ENCODE data around the gene FANCF.

The FANCF gene

DNA sequence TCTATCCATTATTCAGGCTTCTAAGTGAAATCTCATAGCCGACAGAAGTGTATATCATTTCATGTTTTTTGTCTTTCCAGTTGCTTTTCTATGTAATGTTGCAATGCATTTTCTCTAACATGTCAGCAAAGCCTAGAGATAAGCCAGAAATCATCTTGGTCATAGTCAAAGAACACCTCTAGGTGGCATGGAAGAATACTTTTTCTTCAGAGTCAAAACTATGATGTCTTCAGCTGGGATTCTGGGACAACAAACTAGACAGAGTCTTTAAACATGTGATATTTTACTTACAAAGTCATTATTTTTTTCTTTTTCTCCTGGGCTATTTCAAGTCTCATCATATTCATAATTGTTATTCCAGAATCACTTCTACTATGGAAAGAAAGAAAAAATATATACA lies 45.2 kb upstream of the FANCF start:
- Histone ChIP-seq H3K27me3 (ENCODE audit: insufficient read depth, poor library complexity, severe bottlenecking) (peaks cover 14% of the 10 kb centered on the region), H3K4me3 (replicated peaks; ENCODE audit: insufficient read depth, low read length) (no peak overlapping the region), H3K27ac (replicated peaks) (no peak overlapping the region)
- no peak for DNase-seq (ENCODE audit: low read depth in 1 of 2, low spot score in 1 of 2)
- TF ChIP-seq, protein P1, sequence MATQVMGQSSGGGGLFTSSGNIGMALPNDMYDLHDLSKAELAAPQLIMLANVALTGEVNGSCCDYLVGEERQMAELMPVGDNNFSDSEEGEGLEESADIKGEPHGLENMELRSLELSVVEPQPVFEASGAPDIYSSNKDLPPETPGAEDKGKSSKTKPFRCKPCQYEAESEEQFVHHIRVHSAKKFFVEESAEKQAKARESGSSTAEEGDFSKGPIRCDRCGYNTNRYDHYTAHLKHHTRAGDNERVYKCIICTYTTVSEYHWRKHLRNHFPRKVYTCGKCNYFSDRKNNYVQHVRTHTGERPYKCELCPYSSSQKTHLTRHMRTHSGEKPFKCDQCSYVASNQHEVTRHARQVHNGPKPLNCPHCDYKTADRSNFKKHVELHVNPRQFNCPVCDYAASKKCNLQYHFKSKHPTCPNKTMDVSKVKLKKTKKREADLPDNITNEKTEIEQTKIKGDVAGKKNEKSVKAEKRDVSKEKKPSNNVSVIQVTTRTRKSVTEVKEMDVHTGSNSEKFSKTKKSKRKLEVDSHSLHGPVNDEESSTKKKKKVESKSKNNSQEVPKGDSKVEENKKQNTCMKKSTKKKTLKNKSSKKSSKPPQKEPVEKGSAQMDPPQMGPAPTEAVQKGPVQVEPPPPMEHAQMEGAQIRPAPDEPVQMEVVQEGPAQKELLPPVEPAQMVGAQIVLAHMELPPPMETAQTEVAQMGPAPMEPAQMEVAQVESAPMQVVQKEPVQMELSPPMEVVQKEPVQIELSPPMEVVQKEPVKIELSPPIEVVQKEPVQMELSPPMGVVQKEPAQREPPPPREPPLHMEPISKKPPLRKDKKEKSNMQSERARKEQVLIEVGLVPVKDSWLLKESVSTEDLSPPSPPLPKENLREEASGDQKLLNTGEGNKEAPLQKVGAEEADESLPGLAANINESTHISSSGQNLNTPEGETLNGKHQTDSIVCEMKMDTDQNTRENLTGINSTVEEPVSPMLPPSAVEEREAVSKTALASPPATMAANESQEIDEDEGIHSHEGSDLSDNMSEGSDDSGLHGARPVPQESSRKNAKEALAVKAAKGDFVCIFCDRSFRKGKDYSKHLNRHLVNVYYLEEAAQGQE (IDR thresholded peaks at IDR 0.05; ENCODE audit: insufficient replicate concordance, low read depth): no peak
- TF ChIP-seq SPI1 (IDR thresholded peaks at IDR 0.05; ENCODE audit: borderline replicate concordance, low read depth): no peak
- TF ChIP-seq, protein P2, sequence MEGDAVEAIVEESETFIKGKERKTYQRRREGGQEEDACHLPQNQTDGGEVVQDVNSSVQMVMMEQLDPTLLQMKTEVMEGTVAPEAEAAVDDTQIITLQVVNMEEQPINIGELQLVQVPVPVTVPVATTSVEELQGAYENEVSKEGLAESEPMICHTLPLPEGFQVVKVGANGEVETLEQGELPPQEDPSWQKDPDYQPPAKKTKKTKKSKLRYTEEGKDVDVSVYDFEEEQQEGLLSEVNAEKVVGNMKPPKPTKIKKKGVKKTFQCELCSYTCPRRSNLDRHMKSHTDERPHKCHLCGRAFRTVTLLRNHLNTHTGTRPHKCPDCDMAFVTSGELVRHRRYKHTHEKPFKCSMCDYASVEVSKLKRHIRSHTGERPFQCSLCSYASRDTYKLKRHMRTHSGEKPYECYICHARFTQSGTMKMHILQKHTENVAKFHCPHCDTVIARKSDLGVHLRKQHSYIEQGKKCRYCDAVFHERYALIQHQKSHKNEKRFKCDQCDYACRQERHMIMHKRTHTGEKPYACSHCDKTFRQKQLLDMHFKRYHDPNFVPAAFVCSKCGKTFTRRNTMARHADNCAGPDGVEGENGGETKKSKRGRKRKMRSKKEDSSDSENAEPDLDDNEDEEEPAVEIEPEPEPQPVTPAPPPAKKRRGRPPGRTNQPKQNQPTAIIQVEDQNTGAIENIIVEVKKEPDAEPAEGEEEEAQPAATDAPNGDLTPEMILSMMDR (IDR thresholded peaks at IDR 0.05; ENCODE audit: insufficient read depth, low read length): no peak
- TF ChIP-seq GABPA (IDR thresholded peaks at IDR 0.05; ENCODE audit: low read depth): no peak

DNA sequence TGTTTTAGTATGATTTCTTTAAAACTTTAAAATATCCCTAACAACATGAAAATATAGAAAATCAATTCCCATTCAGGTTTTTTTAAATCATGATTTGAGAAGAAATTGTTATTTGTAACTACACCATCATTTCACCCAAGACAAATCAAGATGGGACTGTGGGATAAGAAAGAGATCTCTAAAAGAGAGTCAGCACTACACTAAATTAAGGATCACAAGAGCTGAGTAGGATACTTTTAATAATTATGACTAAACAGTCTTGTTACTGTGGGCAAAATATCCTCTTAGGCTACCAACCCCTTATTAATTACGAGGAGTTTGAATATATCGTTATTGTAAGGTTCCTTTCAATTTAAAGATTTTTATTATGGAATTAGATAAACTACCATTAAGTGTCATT lies 43.7 kb upstream of the FANCF start:
- Histone ChIP-seq H3K27me3 (ENCODE audit: insufficient read depth, poor library complexity, severe bottlenecking) (peaks cover 18% of the 10 kb centered on the region), H3K4me3 (replicated peaks; ENCODE audit: insufficient read depth, low read length) (no peak overlapping the region), H3K27ac (replicated peaks) (no peak overlapping the region)
- no peak for TF ChIP-seq SPI1 (IDR thresholded peaks at IDR 0.05; ENCODE audit: borderline replicate concordance, low read depth)
- TF ChIP-seq, protein P2 (IDR thresholded peaks at IDR 0.05; ENCODE audit: insufficient read depth, low read length): no peak
- TF ChIP-seq, protein P1 (IDR thresholded peaks at IDR 0.05; ENCODE audit: insufficient replicate concordance, low read depth): no peak
- no peak for TF ChIP-seq POLR2AphosphoS5 (IDR thresholded peaks at IDR 0.05; ENCODE audit: low read depth)
- TF ChIP-seq GABPA (IDR thresholded peaks at IDR 0.05; ENCODE audit: low read depth): no peak
- no peak for DNase-seq (ENCODE audit: low read depth in 1 of 2, low spot score in 1 of 2)

DNA sequence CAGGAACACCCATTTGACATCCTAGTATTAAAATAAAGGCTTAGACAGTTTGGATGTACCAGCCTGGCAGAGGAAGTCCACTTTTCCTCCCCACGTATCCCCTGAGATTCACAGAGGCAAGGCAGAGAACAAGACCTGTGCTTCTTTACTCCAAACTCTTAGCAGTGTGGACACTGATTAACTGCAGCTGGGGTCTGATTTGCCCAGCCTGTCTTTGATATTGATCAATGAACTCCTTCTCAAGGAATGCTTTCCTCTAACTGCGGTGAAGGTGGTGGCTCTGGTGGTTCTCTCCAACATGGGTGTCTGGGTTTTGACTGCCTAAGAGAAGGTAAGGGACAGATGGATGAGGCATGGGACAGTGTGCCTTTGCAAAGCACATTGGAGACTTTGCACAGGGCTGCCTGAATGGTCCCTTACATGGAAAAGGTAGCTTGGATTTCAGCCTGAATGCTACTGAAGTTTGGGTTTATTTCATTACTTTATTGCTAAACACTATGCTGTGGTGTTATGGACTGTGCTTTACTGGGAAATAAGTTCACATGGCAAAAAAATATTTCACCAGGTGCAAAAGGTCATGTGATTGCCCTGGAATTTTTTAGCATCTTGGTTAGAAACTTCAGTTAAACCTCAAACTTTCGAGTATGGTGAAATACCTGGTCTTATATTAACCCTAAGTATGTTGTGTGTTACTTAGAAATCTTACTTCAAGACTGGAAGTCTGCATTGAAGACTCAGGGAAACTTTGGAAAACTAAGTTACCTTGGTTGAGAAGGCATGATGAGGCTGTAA lies 42.6 kb upstream of the FANCF start:
- H3K27ac ChIP-seq (replicated peaks): no peak overlapping the region
- DNase-seq (ENCODE audit: low read depth in 1 of 2, low spot score in 1 of 2): no peak
- peaks cover 18% of the 10 kb centered on the region for H3K27me3 ChIP-seq (ENCODE audit: insufficient read depth, poor library complexity, severe bottlenecking)
- no peak overlapping the region for H3K4me3 ChIP-seq (replicated peaks; ENCODE audit: insufficient read depth, low read length)
- TF ChIP-seq POLR2AphosphoS5 (IDR thresholded peaks at IDR 0.05; ENCODE audit: low read depth) (no peak), GABPA (IDR thresholded peaks at IDR 0.05; ENCODE audit: low read depth) (no peak), SPI1 (IDR thresholded peaks at IDR 0.05; ENCODE audit: borderline replicate concordance, low read depth) (no peak)
- TF ChIP-seq, protein P2 (IDR thresholded peaks at IDR 0.05; ENCODE audit: insufficient read depth, low read length): no peak
- TF ChIP-seq, protein P1 (IDR thresholded peaks at IDR 0.05; ENCODE audit: insufficient replicate concordance, low read depth): no peak
